EL (cell line): ENCODE results near the gene SHISA9.

Experiments used
- DNase-seq: peaks from one replicate; pipeline ENCODE4 v3.0.0-alpha.2; 2016

SHISA9 gene

DNA sequence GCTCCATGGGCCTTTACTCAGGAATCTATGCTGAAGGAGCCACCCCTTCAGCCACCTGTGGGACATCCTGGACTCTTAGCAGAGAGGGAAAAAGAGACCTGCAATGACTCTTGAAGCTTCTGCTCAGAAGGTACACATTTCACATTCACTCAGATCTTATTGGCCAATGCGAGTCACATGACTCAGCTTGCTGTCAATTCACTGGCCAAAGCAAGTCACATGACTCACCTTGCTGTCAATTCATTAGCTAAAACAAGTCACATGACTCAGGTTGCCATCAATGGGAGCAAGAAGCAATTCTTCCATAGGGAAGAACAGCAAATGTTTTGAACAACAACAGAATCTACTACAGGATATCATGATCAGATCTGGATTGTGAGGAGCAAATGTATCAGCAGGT is 233.4 kb downstream of the SHISA9 start:
- DNase-seq, result no peak

DNA sequence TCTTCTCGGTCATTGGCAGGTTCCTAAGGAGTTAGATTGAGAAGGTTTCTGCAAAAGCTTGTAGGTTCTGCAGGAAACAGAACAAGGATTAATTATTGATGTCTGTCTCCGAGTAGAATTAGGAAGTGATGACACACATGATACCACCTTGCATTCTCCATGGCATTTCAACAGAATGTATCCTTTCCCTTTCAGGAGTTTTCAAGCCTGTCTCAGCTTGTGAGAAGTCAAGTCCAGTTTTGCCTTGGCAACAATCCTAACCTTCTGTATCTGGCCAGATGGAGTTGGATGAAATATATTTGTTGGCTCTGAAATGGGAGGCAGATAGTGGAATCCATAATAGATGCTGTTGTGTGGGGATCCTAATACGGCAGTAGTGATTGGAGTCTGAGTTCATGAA is 235.5 kb downstream of the SHISA9 start:
- no peak for DNase-seq

DNA sequence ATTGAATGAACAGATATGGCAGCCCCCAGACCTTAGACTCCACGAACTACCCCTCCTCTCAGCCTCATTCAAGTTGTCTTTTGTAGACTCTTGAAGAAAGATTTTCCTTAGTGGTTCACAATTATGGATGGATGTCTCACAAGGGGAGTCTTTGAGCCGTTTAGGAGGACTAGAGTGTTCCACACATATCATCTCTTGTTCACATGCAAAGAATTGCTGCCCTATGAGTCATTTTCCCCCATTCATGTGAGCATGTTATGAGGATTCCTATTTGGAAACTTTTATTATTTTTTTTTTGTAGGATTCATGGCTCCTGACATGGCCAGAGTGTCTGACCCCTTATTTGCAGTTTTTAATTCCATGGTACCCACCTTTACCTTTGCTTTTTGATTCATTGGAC is 237.1 kb downstream of the SHISA9 start:
- DNase-seq, result no peak

DNA sequence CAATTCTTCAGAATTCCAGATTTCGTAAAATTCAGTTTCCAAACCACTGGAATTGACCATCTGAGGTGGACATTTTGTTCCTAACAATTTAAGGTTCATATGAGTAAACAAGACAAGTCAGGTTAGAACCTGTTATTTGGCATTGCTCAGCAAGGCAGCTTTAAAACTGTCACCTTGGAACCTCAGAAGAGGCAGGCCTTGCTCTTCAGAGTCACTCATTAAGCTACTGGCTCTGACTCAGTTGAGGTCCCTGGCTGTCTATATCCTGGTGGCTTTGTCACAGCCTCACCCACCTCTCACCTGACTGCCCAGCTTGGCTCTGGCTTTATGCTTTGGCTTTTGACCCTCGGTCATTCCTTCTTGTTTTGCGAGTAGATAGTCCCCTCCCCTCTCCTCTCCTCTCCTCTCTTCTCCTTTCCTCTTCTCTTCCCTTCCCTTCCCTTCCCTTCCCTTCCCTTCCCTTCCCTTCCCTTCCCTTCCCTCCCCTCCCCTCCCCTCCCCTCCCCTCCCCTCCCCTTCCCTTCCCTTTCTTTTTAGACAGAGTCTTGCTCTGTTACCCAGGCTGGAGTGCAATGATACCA is 238.4 kb downstream of the SHISA9 start:
- DNase-seq, result no peak

DNA sequence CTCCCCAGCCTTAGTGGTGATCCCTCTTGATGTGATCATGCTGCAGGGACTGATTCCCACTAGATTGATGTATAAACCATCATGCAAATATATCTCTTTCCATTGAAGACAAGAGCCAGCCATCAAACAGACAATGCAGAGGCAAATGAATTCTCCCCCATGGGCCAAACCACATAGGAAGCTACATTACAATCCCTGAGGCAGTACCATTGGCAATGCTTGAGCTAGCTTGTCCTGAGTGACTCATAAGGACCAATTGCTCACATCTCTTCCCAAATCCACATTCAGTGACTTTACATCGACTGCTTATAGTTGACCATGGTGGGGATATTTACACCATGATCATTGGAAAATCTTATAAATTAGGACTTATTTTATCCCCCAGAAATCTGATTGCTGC is 242.2 kb downstream of the SHISA9 start:
- no peak for DNase-seq

DNA sequence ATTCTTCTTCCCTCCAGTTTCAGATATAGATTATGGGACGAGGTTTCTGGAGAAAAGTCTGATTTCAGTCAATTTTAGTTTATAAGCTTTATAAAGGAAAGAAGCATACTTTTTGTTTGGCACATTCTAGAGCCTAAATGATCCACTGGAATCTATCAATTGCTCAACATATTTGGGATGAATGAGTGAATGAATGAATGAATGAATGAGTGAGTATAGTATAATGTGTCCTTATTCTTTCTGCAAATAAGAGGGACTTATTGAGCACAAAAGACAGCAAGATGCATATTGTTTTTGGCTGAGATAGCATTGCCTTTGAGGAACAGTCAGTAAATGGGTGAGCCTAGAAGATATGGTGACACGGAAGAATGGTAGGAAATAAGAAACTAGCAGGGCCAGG is 245.4 kb downstream of the SHISA9 start:
- DNase-seq, result no peak

DNA sequence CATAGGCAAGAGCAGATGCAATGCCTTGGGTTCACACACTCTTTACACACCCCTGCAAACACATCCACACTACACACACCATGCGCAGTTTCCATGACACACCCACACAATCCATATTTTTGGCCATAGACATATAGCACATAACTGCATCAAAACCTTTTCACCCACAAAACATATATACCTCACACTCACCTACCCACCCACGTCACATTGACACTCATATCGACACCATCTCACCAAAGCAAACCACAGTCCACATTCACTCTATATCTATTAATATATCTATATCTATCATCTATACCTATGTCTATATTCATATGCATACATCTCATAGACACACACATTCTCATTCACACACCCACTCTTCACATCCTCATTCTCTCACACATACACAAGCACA is 246.9 kb downstream of the SHISA9 start:
- DNase-seq, result no peak

DNA sequence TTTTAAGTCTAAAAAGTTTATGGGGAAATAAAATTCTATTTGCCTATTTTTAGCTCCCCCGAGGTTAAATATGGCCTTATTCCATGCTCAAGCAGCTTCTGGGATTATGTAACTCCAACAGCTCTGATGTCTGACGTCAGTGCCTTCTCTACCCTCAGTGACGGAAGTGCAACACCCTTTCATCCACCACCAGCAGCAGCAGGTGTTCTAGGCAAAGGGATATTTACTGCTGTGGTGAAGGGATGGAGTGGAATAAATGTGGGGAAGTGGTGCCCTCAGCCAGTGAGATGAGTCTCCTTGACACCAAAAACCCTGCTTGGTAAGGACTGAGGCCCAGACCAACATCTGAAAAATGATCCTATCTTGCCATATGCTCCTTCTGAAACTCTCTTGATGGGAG is 247.4 kb downstream of the SHISA9 start:
- no peak for DNase-seq

DNA sequence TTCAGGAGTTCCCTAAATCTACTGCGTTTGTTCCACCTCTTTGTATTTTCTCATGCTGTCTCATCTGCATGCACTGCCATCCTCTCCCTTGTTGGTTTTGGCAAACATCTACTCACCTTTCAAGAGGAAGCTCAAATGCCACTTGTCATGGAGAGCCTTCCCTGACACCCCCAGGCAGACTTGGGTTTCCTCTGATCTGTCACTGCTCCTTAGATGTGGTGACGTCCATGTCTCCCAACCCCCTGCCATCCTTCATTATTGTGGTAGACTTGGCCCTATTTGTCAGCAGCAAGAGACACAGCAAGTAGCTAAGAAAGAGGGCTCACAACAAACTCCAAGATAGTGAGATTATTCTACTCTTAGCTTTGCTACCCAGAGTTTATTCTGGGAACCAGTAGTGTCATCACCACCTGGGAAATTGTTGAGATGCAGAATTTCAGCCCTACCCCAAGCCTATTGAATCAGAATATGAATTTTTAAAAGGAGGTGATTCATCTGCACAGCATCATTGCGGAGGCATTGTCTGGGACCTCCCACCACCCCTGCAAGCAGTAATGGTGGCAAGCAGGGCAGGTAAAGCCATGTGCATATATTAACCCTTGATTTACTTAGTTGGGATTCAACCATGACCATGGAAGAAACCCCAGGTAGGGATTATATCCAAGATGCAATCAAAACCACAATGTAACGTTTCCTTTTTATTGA is 248.9 kb downstream of the SHISA9 start:
- no peak for DNase-seq

DNA sequence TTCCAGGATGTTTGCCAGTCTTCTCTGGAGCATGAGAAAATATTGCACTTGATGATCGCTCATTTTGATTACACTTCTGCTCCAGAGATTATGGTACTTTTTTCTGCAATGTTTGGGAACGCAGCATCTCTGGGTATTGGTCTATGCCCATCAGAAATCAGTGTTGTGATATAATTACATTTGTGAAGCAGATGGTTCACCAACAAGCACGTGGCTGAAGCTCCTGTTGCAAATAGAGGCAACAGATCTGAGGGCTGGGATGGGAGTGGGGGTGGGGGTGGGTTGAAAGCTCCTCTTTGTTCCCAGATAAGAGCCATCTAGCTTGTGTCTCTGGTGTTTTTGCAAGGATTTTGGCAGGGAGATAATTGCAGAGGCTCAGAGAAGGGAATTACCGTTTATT is 252.3 kb downstream of the SHISA9 start:
- no peak for DNase-seq

DNA sequence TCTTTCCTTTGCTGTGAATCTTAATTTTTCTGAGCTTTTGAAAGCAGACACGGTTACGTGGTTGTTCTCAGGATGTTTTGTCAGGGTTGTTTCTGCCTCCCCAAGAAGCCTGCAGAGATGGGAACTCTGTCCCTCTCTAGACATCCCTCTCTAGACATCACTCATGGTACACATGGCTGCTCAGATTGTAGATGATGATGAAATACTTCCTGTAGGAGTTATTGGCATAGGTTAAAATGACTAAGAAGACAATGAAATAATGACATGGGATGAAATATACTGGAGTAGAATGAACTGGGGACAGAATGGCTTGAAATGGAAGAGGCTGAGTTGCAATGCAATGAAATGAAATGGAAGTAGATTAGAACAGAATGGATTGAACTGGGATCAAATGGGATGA is 253.4 kb downstream of the SHISA9 start:
- no peak for DNase-seq

DNA sequence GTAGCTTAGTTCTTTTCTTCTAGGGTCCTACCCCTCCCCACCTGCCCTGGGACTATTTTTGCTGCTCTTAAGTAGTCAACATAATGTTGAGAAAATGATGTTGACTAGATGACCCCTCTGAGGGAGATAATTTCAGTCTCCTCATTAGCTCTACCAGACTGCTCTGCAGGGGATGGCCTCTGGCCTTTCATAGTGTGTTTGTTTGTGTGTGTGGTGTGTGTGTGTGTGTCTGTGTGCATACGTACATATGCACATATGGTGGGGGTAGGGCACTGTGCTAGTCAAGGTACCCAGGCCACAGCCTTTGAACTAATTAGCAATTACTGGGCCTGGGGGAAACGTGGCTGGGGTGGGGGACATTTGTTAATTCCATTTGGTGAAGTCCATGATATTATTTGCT is 254.0 kb downstream of the SHISA9 start:
- DNase-seq, result no peak

DNA sequence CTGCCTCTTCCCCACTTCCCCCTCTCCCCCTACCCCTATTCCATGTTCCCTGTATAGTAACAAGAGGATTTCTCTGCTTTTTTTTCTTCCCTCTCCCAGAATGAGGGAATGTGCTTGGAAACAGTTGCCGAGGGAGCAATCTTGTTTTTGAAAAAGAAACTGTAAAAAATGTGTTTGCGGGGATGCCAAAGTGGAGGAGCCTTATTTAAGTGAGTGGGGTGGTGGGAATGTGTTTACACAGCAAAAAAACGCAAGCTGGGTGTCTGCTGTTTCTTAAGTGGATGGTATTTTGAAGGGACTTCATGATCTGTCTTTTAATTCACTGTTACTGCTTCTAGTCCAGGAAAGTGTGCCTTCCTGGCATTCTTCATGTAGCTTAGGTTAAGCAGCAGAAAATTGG is 254.4 kb downstream of the SHISA9 start:
- no peak for DNase-seq

DNA sequence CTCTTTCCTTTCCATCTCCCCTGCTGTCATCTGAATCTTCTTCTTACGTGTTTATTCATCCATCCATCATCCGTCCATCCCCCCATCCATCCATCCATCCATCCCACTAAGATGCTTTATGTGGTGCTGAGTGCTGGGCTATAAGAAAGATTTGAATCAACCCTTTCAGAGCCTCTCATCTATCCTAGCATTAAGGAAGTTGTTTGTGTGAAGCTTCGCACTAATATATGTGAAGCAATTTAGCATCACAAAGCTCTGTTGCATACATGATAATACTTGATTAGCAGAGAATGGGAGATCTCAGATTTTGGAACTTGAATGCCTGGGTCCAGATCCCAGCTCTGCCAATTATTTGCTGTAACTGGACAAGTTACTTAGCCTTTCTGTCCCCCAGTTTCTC is 255.7 kb downstream of the SHISA9 start:
- DNase-seq, result no peak

DNA sequence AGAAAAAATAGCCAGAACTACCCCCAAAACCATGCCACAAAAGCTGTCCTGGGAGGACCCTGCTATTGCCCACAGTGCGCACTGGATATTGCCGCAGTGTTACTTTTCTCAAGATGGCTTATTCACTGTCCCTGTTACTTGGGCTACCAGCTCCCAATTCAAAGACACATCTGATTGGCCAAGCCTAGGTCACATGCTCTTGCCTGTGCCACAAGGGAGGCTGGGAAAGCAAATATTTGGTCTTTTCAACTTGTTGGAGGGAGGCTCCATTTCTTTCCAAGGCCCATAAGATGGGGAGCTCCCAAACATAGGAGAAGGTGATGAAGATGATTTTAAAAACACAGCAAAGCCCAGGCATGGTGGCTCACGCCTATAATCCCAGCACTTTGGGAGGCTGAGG is 257.0 kb downstream of the SHISA9 start:
- no peak for DNase-seq

DNA sequence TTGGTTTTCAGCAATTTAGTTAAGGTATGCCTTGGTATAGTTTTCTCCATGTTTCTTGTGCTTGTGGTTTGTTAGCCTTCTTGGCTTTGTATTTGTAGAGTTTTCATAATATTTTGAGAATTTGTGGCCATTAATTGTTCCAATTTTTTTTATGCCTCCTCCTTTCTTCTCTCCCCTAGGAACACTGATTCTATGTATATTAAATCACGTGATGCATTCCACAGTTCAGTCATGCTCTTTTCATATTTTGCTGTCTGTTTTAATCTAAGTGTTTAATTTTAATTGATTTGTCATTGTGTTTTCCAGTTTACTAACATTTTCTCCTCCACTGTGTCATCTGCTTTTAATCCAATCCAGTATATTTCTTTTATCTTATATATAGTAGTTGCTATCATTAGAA is 263.6 kb downstream of the SHISA9 start:
- no peak for DNase-seq

DNA sequence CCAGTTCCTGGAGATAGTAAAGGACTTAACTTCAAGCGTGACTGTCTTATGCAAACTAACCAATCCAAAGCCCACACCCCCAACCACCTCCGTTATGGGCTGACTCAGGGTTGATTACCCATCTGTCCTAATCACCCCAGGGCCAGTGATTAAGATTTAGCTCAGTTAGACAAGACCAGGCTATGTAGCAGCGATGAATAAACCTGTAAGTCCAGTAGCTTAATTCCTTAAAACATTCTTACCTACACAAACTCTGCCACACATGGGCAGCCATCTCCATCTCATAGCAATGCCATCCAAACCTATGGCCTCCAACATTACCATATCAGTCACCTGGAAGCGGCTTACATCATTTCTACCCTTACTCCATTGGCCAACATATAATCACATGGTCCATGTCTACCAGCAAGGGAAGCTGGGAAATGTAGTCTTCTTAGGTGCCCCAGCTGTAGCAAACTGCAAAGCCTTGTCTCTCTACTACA is 266.7 kb downstream of the SHISA9 start:
- no peak for DNase-seq

DNA sequence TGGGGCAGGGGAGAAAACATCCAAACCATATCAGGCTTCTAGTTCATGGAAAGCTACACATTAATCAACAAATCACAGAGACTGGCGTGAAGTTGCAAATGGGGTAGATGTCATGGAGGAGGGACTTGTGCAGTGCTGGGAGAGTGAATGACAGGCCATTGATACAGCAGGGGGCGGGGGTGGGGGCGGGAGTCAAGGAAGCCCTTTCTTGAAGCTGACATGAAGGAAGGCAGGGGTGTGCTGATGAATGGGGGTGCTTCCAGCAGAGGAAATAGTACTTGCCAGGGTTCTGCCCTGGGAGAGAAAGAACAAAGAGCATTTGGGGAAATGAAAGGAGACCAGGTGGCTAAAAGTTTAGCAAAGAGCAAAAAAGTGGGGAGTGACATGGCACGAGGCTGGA is 269.9 kb downstream of the SHISA9 start:
- no peak for DNase-seq

DNA sequence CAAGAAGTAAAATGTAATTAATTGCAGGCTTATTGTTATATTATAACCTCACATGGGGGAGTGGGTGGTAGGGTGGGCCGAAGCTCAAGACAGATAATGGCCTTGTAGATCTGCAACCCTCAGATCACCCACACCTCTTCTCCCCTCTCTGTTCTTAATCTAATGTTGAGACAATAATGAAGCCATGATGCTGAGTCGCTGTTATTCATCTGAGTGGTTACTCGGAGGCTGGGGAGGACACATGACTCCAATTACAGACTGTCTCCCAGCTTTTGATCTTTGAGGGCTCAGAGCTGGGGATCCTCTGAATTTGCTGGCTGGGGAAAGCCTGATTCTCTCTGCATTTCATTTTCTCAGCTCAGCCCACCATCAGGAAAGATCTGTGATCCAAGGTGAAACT is 275.3 kb downstream of the SHISA9 start:
- no peak for DNase-seq

DNA sequence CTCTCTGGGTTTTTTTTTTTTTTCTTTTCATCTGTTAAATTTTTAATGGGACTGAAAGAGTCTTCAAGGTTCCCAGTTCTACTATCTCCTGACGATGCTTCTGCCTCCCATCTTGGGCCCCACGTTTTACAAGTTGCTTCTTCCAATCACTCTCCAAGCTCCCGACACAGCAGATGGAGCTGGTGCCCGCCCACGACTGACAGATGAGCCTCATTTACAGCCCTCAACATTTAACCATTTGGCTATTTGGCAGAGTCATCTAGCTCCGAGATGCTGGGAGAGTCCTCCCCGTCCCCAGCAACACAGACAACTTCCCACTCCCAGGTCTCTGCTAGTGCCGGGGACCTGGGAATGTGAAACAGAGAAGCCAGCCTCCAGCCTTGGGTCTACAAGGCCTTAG is 276.9 kb downstream of the SHISA9 start:
- no peak for DNase-seq

DNA sequence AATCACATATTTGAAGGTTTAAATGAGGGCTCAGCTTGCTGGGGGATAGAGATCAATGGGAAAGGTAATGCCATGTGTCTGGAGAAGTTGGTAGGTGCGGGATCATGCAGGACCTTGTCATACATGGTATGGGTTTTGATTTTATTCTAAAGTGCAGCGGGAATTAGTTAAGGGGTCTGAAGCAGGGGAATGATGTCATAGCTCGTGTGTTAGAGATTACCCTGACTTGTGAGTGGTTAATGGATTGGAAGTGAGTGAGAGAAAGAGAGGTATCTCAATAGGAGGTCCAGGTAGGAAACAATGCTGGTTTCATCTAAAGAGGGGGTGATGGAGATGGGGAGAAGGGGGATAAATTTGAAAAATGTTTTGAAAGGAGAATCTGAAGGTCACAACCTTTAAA is 280.0 kb downstream of the SHISA9 start:
- no peak for DNase-seq

DNA sequence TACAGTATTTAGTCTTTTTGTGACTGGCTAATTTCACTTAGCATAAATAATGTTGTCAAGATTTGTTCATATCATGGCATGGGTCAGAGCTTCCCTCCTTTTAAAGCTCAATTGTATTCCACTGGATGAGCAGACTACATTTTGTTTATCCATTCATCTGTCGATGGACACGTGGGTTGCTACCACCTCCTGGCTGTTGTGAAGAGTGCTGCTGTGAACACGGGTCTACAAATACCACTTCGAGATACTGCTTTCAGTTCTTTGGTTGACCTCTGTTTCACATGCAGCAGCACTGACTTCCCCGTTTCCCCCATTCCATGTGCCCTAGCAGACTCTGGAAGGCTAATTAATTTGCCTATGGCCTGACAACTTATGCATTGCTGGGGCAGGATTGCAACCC is 285.4 kb downstream of the SHISA9 start:
- no peak for DNase-seq

DNA sequence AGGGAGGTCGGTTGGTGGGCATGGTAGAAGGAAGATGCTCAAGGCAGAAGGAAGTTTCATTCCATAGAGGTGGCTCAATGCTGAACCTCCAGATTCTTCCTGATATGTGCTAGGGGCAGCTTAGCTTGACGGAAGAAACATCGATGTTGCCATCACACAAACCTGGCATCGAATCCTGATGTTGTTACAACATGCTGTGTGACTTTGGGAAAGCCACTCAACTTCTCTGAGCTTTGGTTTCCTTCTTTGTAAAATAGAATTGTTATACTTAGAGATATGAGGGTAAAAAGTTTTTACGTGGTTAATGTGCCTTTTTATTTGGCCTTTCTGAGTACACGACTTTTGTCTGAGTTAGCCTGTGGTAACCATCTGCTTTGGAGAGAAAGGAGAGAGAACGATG is 287.9 kb downstream of the SHISA9 start:
- no peak for DNase-seq

DNA sequence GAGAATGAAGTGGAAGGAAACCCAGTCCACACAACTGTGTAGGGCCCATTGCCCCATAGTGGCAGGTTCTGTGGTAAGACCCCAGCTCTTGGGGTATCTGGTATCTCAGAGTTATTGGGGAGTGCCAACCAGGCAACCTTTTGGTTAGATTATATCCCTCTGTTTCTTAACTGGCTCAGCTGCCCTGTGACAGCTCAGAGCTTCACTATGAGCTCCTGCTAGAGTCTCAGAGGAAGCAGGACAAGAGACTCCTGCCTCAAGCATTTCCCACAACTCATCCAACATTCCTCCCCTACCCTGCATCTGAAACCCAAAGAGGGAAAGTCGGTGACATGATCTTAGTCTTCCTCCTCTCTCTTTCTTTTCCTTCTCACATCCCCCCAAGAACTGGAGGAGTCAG is 292.3 kb downstream of the SHISA9 start:
- DNase-seq, result no peak

DNA sequence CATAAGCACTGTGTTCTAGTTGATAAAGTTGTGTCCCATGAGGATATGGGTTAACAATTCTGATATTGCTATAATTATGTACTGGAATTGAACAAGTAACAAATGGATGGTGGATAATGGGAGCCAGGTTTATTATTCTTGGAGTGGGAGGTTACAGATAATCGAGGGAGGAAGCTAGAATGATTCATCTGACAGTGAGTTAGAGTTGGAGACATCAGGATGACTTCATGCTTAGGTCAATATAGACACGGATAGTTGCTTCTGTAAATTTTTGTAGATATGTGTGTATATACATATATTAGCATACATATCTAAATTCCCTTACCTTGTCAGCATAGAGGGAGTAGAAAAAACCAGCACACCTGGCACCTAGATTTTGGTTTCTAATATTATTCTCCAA is 293.4 kb downstream of the SHISA9 start:
- no peak for DNase-seq
